SK-N-MC (cell line): Measurements from ENCODE around the gene OSBPL10.

Source experiments
- EZH2 ChIP-seq: fragments of 200-600 bp; sonication (generic); IDR thresholded peaks from one replicate; pipeline ENCODE4 v1.6.1; 2017; ENCODE audit warnings: antibody characterized with exemption
- FOXP2 ChIP-seq: optimal IDR thresholded peaks from 2 replicates; pipeline ENCODE3; 2011; ENCODE audit warnings: mild to moderate bottlenecking, moderate library complexity; ENCODE audit not compliant: insufficient read depth; ENCODE audit errors: extremely low read length, control extremely low read depth
- POLR2AphosphoS5 ChIP-seq: IDR thresholded peaks from 2 replicates; pipeline ENCODE4 v1.6.1; 2012; ENCODE audit warnings: mild to moderate bottlenecking, low read depth, low read length, borderline replicate concordance

DNA sequence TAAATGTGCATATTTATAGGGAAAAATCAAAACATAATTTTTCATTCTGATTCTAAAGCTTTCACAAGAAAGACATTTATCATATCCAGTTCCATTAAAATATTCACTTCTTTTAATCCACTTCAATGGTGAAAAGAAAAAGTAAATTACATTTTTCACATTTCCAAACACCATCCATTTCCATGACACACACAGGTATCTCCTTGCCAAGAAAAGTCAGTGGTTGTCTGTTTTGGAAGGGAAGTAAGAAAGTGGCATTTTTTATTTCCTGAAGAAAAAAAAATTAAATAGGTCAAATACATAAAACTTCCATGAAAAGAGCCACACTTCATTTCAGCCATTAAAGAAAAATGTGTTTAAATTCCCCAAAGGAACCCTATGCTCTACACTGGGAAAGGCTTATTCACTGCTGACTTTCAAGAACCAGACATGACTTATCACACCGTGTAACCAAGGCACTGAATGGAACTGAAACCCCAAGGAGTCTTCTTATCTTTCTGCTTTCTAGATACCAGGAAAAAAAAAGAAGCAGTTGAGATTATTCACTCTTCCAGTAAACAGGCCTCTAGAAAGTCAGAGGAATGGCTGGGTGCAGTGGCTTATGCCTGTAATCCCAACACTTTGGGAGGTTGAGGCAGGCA, 44.5 kb downstream of the OSBPL10 start:
- TF ChIP-seq EZH2 (no peak), POLR2AphosphoS5 (no peak), FOXP2 (no peak)
